ENCODE measurements around the gene TRIM74.
"Not testable (repeated sequence)": the region's sequence is repeated elsewhere in the genome, so short reads cannot be mapped to it uniquely, and the experiment has no call there.

GRCh38 chr7:72953901-72954562 is 15.2 kb downstream of the TRIM74 start:
- not testable (repeated sequence) for TF ChIP-seq CTCF (IDR thresholded peaks at IDR 0.05; ENCODE audit: low read depth, low read length); EZH2phosphoT487 (IDR thresholded peaks at IDR 0.05; ENCODE audit: low read depth)
